Trophoblast cell (in vitro differentiated cells and primary cell): ENCODE results near the gene MTMR1.
A peak's percentile ranks its signal among the peaks of the same experiment; 100 is the strongest.

Experiments used
- DNase-seq, 2 donors: peaks; one replicate each; pipeline ENCODE4 v3.0.0-alpha.2; 2016
- H2AFZ ChIP-seq: 2 replicates; pipeline ENCODE4 v1.6.1; 2013; ENCODE audit warnings: low read length, moderate library complexity, mild to moderate bottlenecking; ENCODE audit not compliant: insufficient read depth, poor library complexity
- H2AK5ac ChIP-seq: 2 replicates; pipeline ENCODE4 v1.6.1; 2013; ENCODE audit warnings: mild to moderate bottlenecking, low read length
- H2BK120ac ChIP-seq: 2 replicates; pipeline ENCODE4 v1.6.1; 2013; ENCODE audit warnings: low read length, mild to moderate bottlenecking, moderate library complexity; ENCODE audit not compliant: insufficient read depth, poor library complexity
- H2BK12ac ChIP-seq: 2 replicates; pipeline ENCODE4 v1.6.1; 2013; ENCODE audit warnings: mild to moderate bottlenecking, low read length, moderate library complexity
- H2BK5ac ChIP-seq: 2 replicates; pipeline ENCODE4 v1.6.1; 2013; ENCODE audit warnings: low read length, low read depth, moderate library complexity, mild to moderate bottlenecking; ENCODE audit not compliant: poor library complexity
- H3K14ac ChIP-seq: 2 replicates; pipeline ENCODE4 v1.6.1; 2013; ENCODE audit warnings: mild to moderate bottlenecking, low read length
- H3K18ac ChIP-seq: 2 replicates; pipeline ENCODE4 v1.6.1; 2013; ENCODE audit warnings: mild to moderate bottlenecking, low read length
- H3K23ac ChIP-seq: 2 replicates; pipeline ENCODE4 v1.6.1; 2013; ENCODE audit warnings: low read length
- H3K27ac ChIP-seq: 2 replicates; pipeline ENCODE4 v1.5.1; 2013; ENCODE audit warnings: low read depth, mild to moderate bottlenecking, inconsistent platforms, low read length, moderate library complexity
- H3K27me3 ChIP-seq: 2 replicates; pipeline ENCODE4 v1.6.1; 2013; ENCODE audit warnings: inconsistent platforms, mild to moderate bottlenecking, low read length, moderate library complexity; ENCODE audit not compliant: insufficient read depth
- H3K36me3 ChIP-seq, 2 experiments: 1 replicate in 1 of 2; 2 replicates in 1 of 2; pipeline ENCODE4 v1.6.1; 2013; ENCODE audit warnings: low read length in 2 of 2, mild to moderate bottlenecking in 2 of 2, moderate library complexity in 1 of 2; ENCODE audit not compliant: insufficient read depth in 2 of 2, control insufficient read depth in 1 of 2
- H3K4ac ChIP-seq: 2 replicates; pipeline ENCODE4 v1.6.1; 2013; ENCODE audit warnings: low read depth, mild to moderate bottlenecking, low read length, moderate library complexity
- H3K4me1 ChIP-seq, 2 experiments: 1 replicate in 1 of 2; 2 replicates in 1 of 2; pipeline ENCODE4 v1.6.1; 2013; ENCODE audit warnings: low read length in 2 of 2, mild to moderate bottlenecking in 2 of 2, moderate library complexity in 1 of 2; ENCODE audit not compliant: insufficient read depth in 2 of 2, control insufficient read depth in 1 of 2
- H3K4me2 ChIP-seq: 2 replicates; pipeline ENCODE4 v1.6.1; 2013; ENCODE audit warnings: inconsistent platforms, mild to moderate bottlenecking, low read length, moderate library complexity
- H3K4me3 ChIP-seq: 2 replicates; pipeline ENCODE4 v1.5.1; 2013; ENCODE audit warnings: mild to moderate bottlenecking, low read depth, low read length, inconsistent platforms
- H3K79me1 ChIP-seq: one replicate; pipeline ENCODE4 v1.6.1; 2013; ENCODE audit warnings: low read length
- H3K79me2 ChIP-seq: 2 replicates; pipeline ENCODE4 v1.6.1; 2013; ENCODE audit warnings: low read length, mild to moderate bottlenecking; ENCODE audit not compliant: control insufficient read depth, insufficient read depth, poor library complexity
- H3K9ac ChIP-seq: 2 replicates; pipeline ENCODE4 v1.6.1; 2013; ENCODE audit warnings: mild to moderate bottlenecking, low read length
- H3K9me3 ChIP-seq: 2 replicates; pipeline ENCODE4 v1.6.1; 2013; ENCODE audit warnings: low read depth, mild to moderate bottlenecking, control low read depth, inconsistent platforms, low read length; ENCODE audit not compliant: insufficient read depth
- H4K12ac ChIP-seq: 2 replicates; pipeline ENCODE4 v1.6.1; 2013; ENCODE audit warnings: low read depth, mild to moderate bottlenecking, low read length, moderate library complexity
- H4K8ac ChIP-seq: 2 replicates; pipeline ENCODE4 v1.6.1; 2013; ENCODE audit warnings: low read depth, mild to moderate bottlenecking, low read length, moderate library complexity
- H4K91ac ChIP-seq: one replicate; pipeline ENCODE4 v1.6.1; 2013; ENCODE audit warnings: low read depth, mild to moderate bottlenecking, low read length, moderate library complexity
- WGBS: extraction: QIAGEN DNeasy Blood & Tissue Kit; methylation state at CpG from one replicate; pipeline ENCODE4 v1.1.7; 2013; ENCODE audit warnings: missing lambda C conversion rate; ENCODE audit not compliant: insufficient read length, insufficient coverage; ENCODE audit errors: extremely low coverage; 5-methylcytosine and 5-hydroxymethylcytosine counted together

MTMR1 gene

DNA sequence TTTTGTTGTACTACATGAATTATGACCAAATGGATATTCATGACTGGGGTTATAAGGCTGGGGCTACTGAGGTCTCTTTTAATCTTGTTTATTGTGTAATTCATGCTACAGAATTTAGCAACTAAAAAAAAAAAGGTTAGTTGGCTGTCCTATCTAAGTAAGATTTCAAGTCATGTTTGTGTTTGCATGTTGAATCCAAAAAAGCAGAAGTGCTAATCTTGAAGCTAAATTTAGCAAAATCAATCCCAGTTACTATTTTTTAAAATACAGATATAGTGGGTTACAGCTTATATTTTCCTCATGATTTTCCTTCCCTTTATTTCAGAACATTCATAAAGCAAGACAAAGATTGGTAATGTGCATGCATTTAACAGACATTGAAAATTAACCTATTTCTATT is 19.4 kb downstream of the MTMR1 start:
- Histone ChIP-seq H3K27ac (no peak overlapping the region), H3K36me3 (peaks cover 0 to 2% of the 10 kb centered on the region in 2 experiments), H3K4me2 (no peak overlapping the region)

DNA sequence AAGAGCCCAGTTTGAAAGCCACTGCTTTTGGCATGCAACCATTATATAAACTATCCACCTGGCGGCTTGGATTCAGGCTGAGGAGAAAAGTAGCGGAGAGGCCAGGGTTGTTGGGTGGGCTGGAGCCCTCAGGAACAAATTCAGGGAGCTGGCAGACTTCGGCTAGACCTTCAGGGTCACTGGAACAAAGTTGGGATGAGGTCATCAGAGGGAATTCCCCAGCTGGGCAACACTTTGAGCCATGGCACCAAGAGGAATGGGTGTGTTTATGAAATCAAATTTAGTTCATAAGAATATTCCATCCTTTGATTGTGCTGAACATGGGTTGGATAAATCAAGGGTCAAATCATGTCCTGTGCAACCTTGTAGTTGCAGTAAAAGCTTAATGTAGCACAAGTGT is 22.0 kb downstream of the MTMR1 start:
- H2BK5ac ChIP-seq, result no peak overlapping the region
- H2AK5ac ChIP-seq, result no peak overlapping the region
- H3K79me1 ChIP-seq, result no peaks in the 10 kb centered on the region
- no peak overlapping the region for H4K12ac ChIP-seq
- peaks cover 0 to 1% of the 10 kb centered on the region in 2 experiments for H3K36me3 ChIP-seq
- no peak overlapping the region for H3K4ac ChIP-seq
- H3K9ac ChIP-seq, result no peak overlapping the region
- no CpG with 5 or more reads among the region's 3 CpGs for WGBS
- H3K4me3 ChIP-seq, result no peak overlapping the region
- no peaks in the 10 kb centered on the region for H3K4me1 ChIP-seq
- H3K18ac ChIP-seq, result no peak overlapping the region
- no peak overlapping the region for H3K14ac ChIP-seq
- no peak overlapping the region for H3K4me2 ChIP-seq
- no peak overlapping the region for H2BK12ac ChIP-seq
- no peaks in the 10 kb centered on the region for H3K9me3 ChIP-seq
- no peaks in the 10 kb centered on the region for H3K79me2 ChIP-seq
- H3K27me3 ChIP-seq, result no peaks in the 10 kb centered on the region
- no peak overlapping the region for H2AFZ ChIP-seq
- peak in 1 of 2 donors; percentile 18 for DNase-seq
- H2BK120ac ChIP-seq, result no peak overlapping the region
- H3K23ac ChIP-seq, result no peak overlapping the region
- no peak overlapping the region for H3K27ac ChIP-seq
- no peak overlapping the region for H4K91ac ChIP-seq
- H4K8ac ChIP-seq, result no peak overlapping the region

More for the DNA sequence above, 19.4 kb downstream of the MTMR1 start:
- Histone ChIP-seq H3K14ac (no peak overlapping the region), H3K18ac (no peak overlapping the region), H3K79me1 (no peaks in the 10 kb centered on the region), H3K27me3 (no peaks in the 10 kb centered on the region), H2BK12ac (no peak overlapping the region), H3K79me2 (no peaks in the 10 kb centered on the region), H3K9me3 (no peaks in the 10 kb centered on the region), H4K91ac (no peak overlapping the region), H4K8ac (no peak overlapping the region), H2AFZ (no peak overlapping the region), H3K23ac (no peak overlapping the region), H3K4me3 (no peak overlapping the region), H3K9ac (no peak overlapping the region), H2BK120ac (no peak overlapping the region), H2BK5ac (no peak overlapping the region), H4K12ac (no peak overlapping the region), H3K4me1 (no peaks in the 10 kb centered on the region), H3K4ac (no peak overlapping the region), H2AK5ac (no peak overlapping the region)
- no peak for DNase-seq

DNA sequence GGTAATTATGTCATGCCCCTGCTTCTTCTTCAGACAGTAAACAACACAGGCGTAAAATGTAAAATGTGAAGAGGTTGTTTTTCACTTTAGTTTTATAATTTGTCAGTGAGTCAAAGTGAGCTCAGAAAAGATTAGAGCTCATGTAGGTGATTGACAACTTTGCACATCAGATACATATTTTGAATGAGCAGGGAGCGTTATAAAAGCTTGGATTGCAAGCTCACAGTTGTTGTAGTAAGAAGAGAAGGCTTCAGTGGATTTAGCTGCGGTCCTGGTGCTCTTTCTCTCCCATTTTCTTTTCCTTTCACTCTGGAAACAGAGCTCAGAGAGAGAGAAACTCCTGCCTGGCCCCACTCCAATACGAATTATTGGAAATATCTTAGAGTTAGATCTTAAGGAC is 26.4 kb downstream of the MTMR1 start:
- H3K36me3 ChIP-seq, result peaks cover 0 to 1% of the 10 kb centered on the region in 2 experiments

GRCh38 chrX:150729956-150730355 is 36.8 kb downstream of the MTMR1 start:
- no peak for DNase-seq
- Histone ChIP-seq H3K79me2 (no peaks in the 10 kb centered on the region), H3K9me3 (no peaks in the 10 kb centered on the region), H3K4ac (no peak overlapping the region), H3K4me1 (no peaks in the 10 kb centered on the region), H4K91ac (no peak overlapping the region), H2BK12ac (no peak overlapping the region), H3K18ac (no peak overlapping the region), H3K4me2 (no peak overlapping the region), H3K14ac (no peak overlapping the region), H2AFZ (no peak overlapping the region), H3K27ac (no peak overlapping the region), H3K4me3 (no peak overlapping the region), H3K79me1 (no peaks in the 10 kb centered on the region), H3K9ac (no peak overlapping the region), H3K23ac (no peak overlapping the region), H4K12ac (no peak overlapping the region), H3K27me3 (no peaks in the 10 kb centered on the region), H2BK5ac (no peak overlapping the region), H4K8ac (no peak overlapping the region), H3K36me3 (peaks cover 10 to 17% of the 10 kb centered on the region in 2 experiments), H2AK5ac (no peak overlapping the region), H2BK120ac (no peak overlapping the region)
- no CpG with 5 or more reads among the region's 5 CpGs for WGBS

More for the DNA sequence above, 26.4 kb downstream of the MTMR1 start:
- no peaks in the 10 kb centered on the region for H3K79me1 ChIP-seq
- H3K14ac ChIP-seq, result no peak overlapping the region
- H4K8ac ChIP-seq, result no peak overlapping the region
- no peak overlapping the region for H3K9ac ChIP-seq
- no peak overlapping the region for H2AFZ ChIP-seq
- WGBS, result no CpG with 5 or more reads among the region's 4 CpGs
- H3K4me3 ChIP-seq, result no peak overlapping the region
- no peak for DNase-seq
- H2BK120ac ChIP-seq, result no peak overlapping the region
- no peak overlapping the region for H3K27ac ChIP-seq
- no peak overlapping the region for H3K4ac ChIP-seq
- H3K9me3 ChIP-seq, result no peaks in the 10 kb centered on the region
- no peaks in the 10 kb centered on the region for H3K79me2 ChIP-seq
- H4K12ac ChIP-seq, result no peak overlapping the region
- H2BK5ac ChIP-seq, result no peak overlapping the region
- no peak overlapping the region for H2BK12ac ChIP-seq
- H4K91ac ChIP-seq, result no peak overlapping the region
- no peaks in the 10 kb centered on the region for H3K27me3 ChIP-seq
- no peak overlapping the region for H3K23ac ChIP-seq
- H3K4me1 ChIP-seq, result no peaks in the 10 kb centered on the region
- no peak overlapping the region for H3K18ac ChIP-seq
- no peak overlapping the region for H2AK5ac ChIP-seq
- H3K4me2 ChIP-seq, result no peak overlapping the region
